ENCODE results near the gene CCDC141.

Gene CCDC141

GRCh38 chr2:178949584-178949983 is 100.4 kb downstream of the CCDC141 start:
- Histone ChIP-seq H3K9me3 (ENCODE audit: control insufficient read depth in 1 of 2, low read length in 2 of 2) (no peaks in the 10 kb centered on the region), H3K9ac (ENCODE audit: low read depth in 1 of 2, low read length in 2 of 2) (no peak overlapping the region), H3K27me3 (ENCODE audit: control insufficient read depth in 1 of 2, insufficient read depth in 2 of 2, low read length in 2 of 2) (no peaks in the 10 kb centered on the region)

GRCh38 chr2:178949151-178949550 is 100.8 kb downstream of the CCDC141 start:
- H3K27me3 ChIP-seq (ENCODE audit: control insufficient read depth in 1 of 2, insufficient read depth in 2 of 2, low read length in 2 of 2) = no peaks in the 10 kb centered on the region
- H3K36me3 ChIP-seq (ENCODE audit: control insufficient read depth in 1 of 2, insufficient read depth in 2 of 2, low read length in 2 of 2) = no peaks in the 10 kb centered on the region
- H3K9me3 ChIP-seq (ENCODE audit: control insufficient read depth in 1 of 2, low read length in 2 of 2) = no peaks in the 10 kb centered on the region
- H3K9ac ChIP-seq (ENCODE audit: low read depth in 1 of 2, low read length in 2 of 2) = no peak overlapping the region
- no peak overlapping the region for H3K4me3 ChIP-seq (ENCODE audit: low read depth in 1 of 2, low read length in 2 of 2)
- H3K27ac ChIP-seq (ENCODE audit: low read depth, low read length) = no peak overlapping the region
- H3K4me1 ChIP-seq (ENCODE audit: control insufficient read depth in 1 of 2, insufficient read depth in 2 of 2, low read length in 2 of 2) = no peaks in the 10 kb centered on the region

More at GRCh38 chr2:178949584-178949983, 100.4 kb downstream of the CCDC141 start:
- Histone ChIP-seq H3K4me3 (ENCODE audit: low read depth in 1 of 2, low read length in 2 of 2) (no peak overlapping the region), H3K36me3 (ENCODE audit: control insufficient read depth in 1 of 2, insufficient read depth in 2 of 2, low read length in 2 of 2) (no peaks in the 10 kb centered on the region), H3K27ac (ENCODE audit: low read depth, low read length) (no peak overlapping the region), H3K4me1 (ENCODE audit: control insufficient read depth in 1 of 2, insufficient read depth in 2 of 2, low read length in 2 of 2) (no peaks in the 10 kb centered on the region)

GRCh38 chr2:178947006-178947405 is 102.9 kb downstream of the CCDC141 start:
- no peaks in the 10 kb centered on the region for H3K36me3 ChIP-seq (ENCODE audit: control insufficient read depth in 1 of 2, insufficient read depth in 2 of 2, low read length in 2 of 2)
- H3K27ac ChIP-seq (ENCODE audit: low read depth, low read length) = no peak overlapping the region
- H3K4me1 ChIP-seq (ENCODE audit: control insufficient read depth in 1 of 2, insufficient read depth in 2 of 2, low read length in 2 of 2) = no peaks in the 10 kb centered on the region
- H3K9me3 ChIP-seq (ENCODE audit: control insufficient read depth in 1 of 2, low read length in 2 of 2) = no peaks in the 10 kb centered on the region
- H3K9ac ChIP-seq (ENCODE audit: low read depth in 1 of 2, low read length in 2 of 2) = no peak overlapping the region
- H3K4me3 ChIP-seq (ENCODE audit: low read depth in 1 of 2, low read length in 2 of 2) = no peak overlapping the region
- H3K27me3 ChIP-seq (ENCODE audit: control insufficient read depth in 1 of 2, insufficient read depth in 2 of 2, low read length in 2 of 2) = no peaks in the 10 kb centered on the region

GRCh38 chr2:178946494-178946893 is 103.4 kb downstream of the CCDC141 start:
- H3K4me1 ChIP-seq (ENCODE audit: control insufficient read depth in 1 of 2, insufficient read depth in 2 of 2, low read length in 2 of 2) = no peaks in the 10 kb centered on the region
- no peaks in the 10 kb centered on the region for H3K27me3 ChIP-seq (ENCODE audit: control insufficient read depth in 1 of 2, insufficient read depth in 2 of 2, low read length in 2 of 2)
- H3K9ac ChIP-seq (ENCODE audit: low read depth in 1 of 2, low read length in 2 of 2) = no peak overlapping the region
- no peaks in the 10 kb centered on the region for H3K36me3 ChIP-seq (ENCODE audit: control insufficient read depth in 1 of 2, insufficient read depth in 2 of 2, low read length in 2 of 2)
- H3K9me3 ChIP-seq (ENCODE audit: control insufficient read depth in 1 of 2, low read length in 2 of 2) = no peaks in the 10 kb centered on the region
- H3K27ac ChIP-seq (ENCODE audit: low read depth, low read length) = no peak overlapping the region
- H3K4me3 ChIP-seq (ENCODE audit: low read depth in 1 of 2, low read length in 2 of 2) = no peak overlapping the region

GRCh38 chr2:178943745-178944144 is 106.2 kb downstream of the CCDC141 start:
- Histone ChIP-seq H3K4me1 (ENCODE audit: control insufficient read depth in 1 of 2, insufficient read depth in 2 of 2, low read length in 2 of 2) (no peaks in the 10 kb centered on the region), H3K27ac (ENCODE audit: low read depth, low read length) (no peak overlapping the region), H3K9me3 (ENCODE audit: control insufficient read depth in 1 of 2, low read length in 2 of 2) (no peaks in the 10 kb centered on the region), H3K27me3 (ENCODE audit: control insufficient read depth in 1 of 2, insufficient read depth in 2 of 2, low read length in 2 of 2) (no peaks in the 10 kb centered on the region), H3K9ac (ENCODE audit: low read depth in 1 of 2, low read length in 2 of 2) (no peak overlapping the region), H3K4me3 (ENCODE audit: low read depth in 1 of 2, low read length in 2 of 2) (no peak overlapping the region), H3K36me3 (ENCODE audit: control insufficient read depth in 1 of 2, insufficient read depth in 2 of 2, low read length in 2 of 2) (no peaks in the 10 kb centered on the region)

- no peak overlapping the region for H3K4me3 ChIP-seq (ENCODE audit: low read depth in 1 of 2, low read length in 2 of 2)
- H3K9ac ChIP-seq (ENCODE audit: low read depth in 1 of 2, low read length in 2 of 2) = no peak overlapping the region
- no peaks in the 10 kb centered on the region for H3K27me3 ChIP-seq (ENCODE audit: control insufficient read depth in 1 of 2, insufficient read depth in 2 of 2, low read length in 2 of 2)
- no peak overlapping the region for H3K27ac ChIP-seq (ENCODE audit: low read depth, low read length)
- H3K9me3 ChIP-seq (ENCODE audit: control insufficient read depth in 1 of 2, low read length in 2 of 2) = no peaks in the 10 kb centered on the region
- H3K4me1 ChIP-seq (ENCODE audit: control insufficient read depth in 1 of 2, insufficient read depth in 2 of 2, low read length in 2 of 2) = no peaks in the 10 kb centered on the region
- no peaks in the 10 kb centered on the region for H3K36me3 ChIP-seq (ENCODE audit: control insufficient read depth in 1 of 2, insufficient read depth in 2 of 2, low read length in 2 of 2)
Measured at GRCh38 chr2:178934571-178934970, 115.4 kb downstream of the CCDC141 start.

GRCh38 chr2:178933493-178933892 is 116.4 kb downstream of the CCDC141 start:
- Histone ChIP-seq H3K9me3 (ENCODE audit: control insufficient read depth in 1 of 2, low read length in 2 of 2) (no peaks in the 10 kb centered on the region), H3K4me3 (ENCODE audit: low read depth in 1 of 2, low read length in 2 of 2) (no peak overlapping the region), H3K9ac (ENCODE audit: low read depth in 1 of 2, low read length in 2 of 2) (no peak overlapping the region), H3K27ac (ENCODE audit: low read depth, low read length) (no peak overlapping the region), H3K36me3 (ENCODE audit: control insufficient read depth in 1 of 2, insufficient read depth in 2 of 2, low read length in 2 of 2) (no peaks in the 10 kb centered on the region), H3K27me3 (ENCODE audit: control insufficient read depth in 1 of 2, insufficient read depth in 2 of 2, low read length in 2 of 2) (no peaks in the 10 kb centered on the region), H3K4me1 (ENCODE audit: control insufficient read depth in 1 of 2, insufficient read depth in 2 of 2, low read length in 2 of 2) (no peaks in the 10 kb centered on the region)

GRCh38 chr2:178928077-178928476 is 121.9 kb downstream of the CCDC141 start:
- Histone ChIP-seq H3K27me3 (ENCODE audit: control insufficient read depth in 1 of 2, insufficient read depth in 2 of 2, low read length in 2 of 2) (no peaks in the 10 kb centered on the region), H3K9ac (ENCODE audit: low read depth in 1 of 2, low read length in 2 of 2) (no peak overlapping the region), H3K9me3 (ENCODE audit: control insufficient read depth in 1 of 2, low read length in 2 of 2) (no peaks in the 10 kb centered on the region), H3K4me1 (ENCODE audit: control insufficient read depth in 1 of 2, insufficient read depth in 2 of 2, low read length in 2 of 2) (no peaks in the 10 kb centered on the region), H3K4me3 (ENCODE audit: low read depth in 1 of 2, low read length in 2 of 2) (no peak overlapping the region), H3K27ac (ENCODE audit: low read depth, low read length) (no peak overlapping the region), H3K36me3 (ENCODE audit: control insufficient read depth in 1 of 2, insufficient read depth in 2 of 2, low read length in 2 of 2) (no peaks in the 10 kb centered on the region)

GRCh38 chr2:178927173-178927572 is 122.8 kb downstream of the CCDC141 start:
- no peak overlapping the region for H3K27ac ChIP-seq (ENCODE audit: low read depth, low read length)
- H3K9ac ChIP-seq (ENCODE audit: low read depth in 1 of 2, low read length in 2 of 2) = no peak overlapping the region
- H3K4me1 ChIP-seq (ENCODE audit: control insufficient read depth in 1 of 2, insufficient read depth in 2 of 2, low read length in 2 of 2) = no peaks in the 10 kb centered on the region
- H3K9me3 ChIP-seq (ENCODE audit: control insufficient read depth in 1 of 2, low read length in 2 of 2) = no peaks in the 10 kb centered on the region
- H3K27me3 ChIP-seq (ENCODE audit: control insufficient read depth in 1 of 2, insufficient read depth in 2 of 2, low read length in 2 of 2) = no peaks in the 10 kb centered on the region
- H3K36me3 ChIP-seq (ENCODE audit: control insufficient read depth in 1 of 2, insufficient read depth in 2 of 2, low read length in 2 of 2) = no peaks in the 10 kb centered on the region
- H3K4me3 ChIP-seq (ENCODE audit: low read depth in 1 of 2, low read length in 2 of 2) = no peak overlapping the region

GRCh38 chr2:178924817-178925216 is 125.1 kb downstream of the CCDC141 start:
- Histone ChIP-seq H3K4me3 (ENCODE audit: low read depth in 1 of 2, low read length in 2 of 2) (no peak overlapping the region), H3K36me3 (ENCODE audit: control insufficient read depth in 1 of 2, insufficient read depth in 2 of 2, low read length in 2 of 2) (no peaks in the 10 kb centered on the region), H3K9me3 (ENCODE audit: control insufficient read depth in 1 of 2, low read length in 2 of 2) (no peaks in the 10 kb centered on the region), H3K27ac (ENCODE audit: low read depth, low read length) (no peak overlapping the region), H3K27me3 (ENCODE audit: control insufficient read depth in 1 of 2, insufficient read depth in 2 of 2, low read length in 2 of 2) (no peaks in the 10 kb centered on the region), H3K4me1 (ENCODE audit: control insufficient read depth in 1 of 2, insufficient read depth in 2 of 2, low read length in 2 of 2) (no peaks in the 10 kb centered on the region), H3K9ac (ENCODE audit: low read depth in 1 of 2, low read length in 2 of 2) (no peak overlapping the region)

GRCh38 chr2:178923546-178923945 is 126.4 kb downstream of the CCDC141 start:
- H3K4me1 ChIP-seq (ENCODE audit: control insufficient read depth in 1 of 2, insufficient read depth in 2 of 2, low read length in 2 of 2) = no peaks in the 10 kb centered on the region
- H3K9ac ChIP-seq (ENCODE audit: low read depth in 1 of 2, low read length in 2 of 2) = no peak overlapping the region
- H3K27ac ChIP-seq (ENCODE audit: low read depth, low read length) = no peak overlapping the region
- no peaks in the 10 kb centered on the region for H3K9me3 ChIP-seq (ENCODE audit: control insufficient read depth in 1 of 2, low read length in 2 of 2)
- no peaks in the 10 kb centered on the region for H3K36me3 ChIP-seq (ENCODE audit: control insufficient read depth in 1 of 2, insufficient read depth in 2 of 2, low read length in 2 of 2)
- H3K4me3 ChIP-seq (ENCODE audit: low read depth in 1 of 2, low read length in 2 of 2) = no peak overlapping the region
- H3K27me3 ChIP-seq (ENCODE audit: control insufficient read depth in 1 of 2, insufficient read depth in 2 of 2, low read length in 2 of 2) = no peaks in the 10 kb centered on the region
